Endothelial cell (in vitro differentiated cells): ENCODE results near the gene MAPKAPK3. TPM values are rescaled to one million over a fixed set of nuclear protein-coding genes. Genes with fewer than 3 reads are reported as not detected.

Source experiments
- DNase-seq: peaks from one replicate; pipeline ENCODE4 v3.0.0; 2021; ENCODE audit warnings: low spot score
- H3K27ac Mint-ChIP-seq: one replicate; pipeline ENCODE4 v1.8.0; 2021; ENCODE audit warnings: mixed read lengths, inconsistent platforms; ENCODE audit not compliant: unreplicated experiment
- H3K27me3 Mint-ChIP-seq: one replicate; pipeline ENCODE4 v1.8.0; 2021; ENCODE audit warnings: mild to moderate bottlenecking, moderate library complexity, mixed read lengths, inconsistent platforms; ENCODE audit not compliant: unreplicated experiment
- H3K36me3 Mint-ChIP-seq: one replicate; pipeline ENCODE4 v1.8.0; 2021; ENCODE audit warnings: mild to moderate bottlenecking, low read depth, mixed read lengths, inconsistent platforms; ENCODE audit not compliant: unreplicated experiment
- H3K4me1 Mint-ChIP-seq: one replicate; pipeline ENCODE4 v1.8.0; 2021; ENCODE audit warnings: mild to moderate bottlenecking, mixed read lengths, inconsistent platforms; ENCODE audit not compliant: unreplicated experiment
- H3K4me3 Mint-ChIP-seq: one replicate; pipeline ENCODE4 v1.8.0; 2021; ENCODE audit warnings: mild to moderate bottlenecking, mixed read lengths, inconsistent platforms; ENCODE audit not compliant: unreplicated experiment
- H3K9me3 Mint-ChIP-seq: one replicate; pipeline ENCODE4 v1.8.0; 2021; ENCODE audit warnings: mixed read lengths, inconsistent platforms; ENCODE audit not compliant: unreplicated experiment
- CTCF ChIP-seq: fragments of 200-600 bp; sonication (generic); IDR thresholded peaks from one replicate; pipeline ENCODE4 v1.5.0; 2021; ENCODE audit warnings: antibody characterized with exemption; ENCODE audit not compliant: unreplicated experiment
- total RNA-seq: library from RNA; stranded (reverse); fragmentation: NEBNext Ultra II Directional; extraction: Animal tissue kit (Norgen Biotek cat#: 25700); gene quantifications from one replicate; pipeline ENCODE4 v1.2.1, GENCODE V29; 2021; ENCODE audit not compliant: unreplicated experiment

Gene MAPKAPK3
- total RNA-seq, 1 donor from 2014 or later: 6.4 TPM

DNA sequence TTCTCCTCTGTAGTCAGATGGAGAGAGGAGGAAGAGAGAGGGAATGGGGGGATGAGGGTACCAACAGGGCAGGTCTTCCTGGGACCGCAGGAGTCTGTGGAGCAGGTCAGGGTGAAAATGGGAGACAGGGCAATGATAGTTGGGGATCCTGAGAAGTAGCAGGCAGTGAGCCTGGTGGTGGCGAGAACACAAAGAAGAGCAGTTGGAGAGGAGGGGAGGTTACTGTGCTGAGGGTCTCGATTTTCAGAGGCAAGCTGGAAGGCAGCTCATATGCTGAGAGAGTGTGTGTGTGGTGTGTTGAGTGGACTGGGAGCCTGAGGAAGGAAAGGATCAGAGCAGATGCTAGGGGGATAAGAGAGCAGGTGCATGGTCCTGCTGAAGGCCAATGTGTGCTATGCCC, 55.7 kb downstream of the MAPKAPK3 start:
- Mint-ChIP-seq H3K27me3 (peaks cover 10% of the 10 kb centered on the region), H3K36me3 (peaks cover 8% of the 10 kb centered on the region), H3K27ac (no peak overlapping the region), H3K9me3 (no peaks in the 10 kb centered on the region), H3K4me3 (no peak overlapping the region), H3K4me1 (peaks cover 7% of the 10 kb centered on the region)
- DNase-seq: no peak
- no peak for TF ChIP-seq CTCF

DNA sequence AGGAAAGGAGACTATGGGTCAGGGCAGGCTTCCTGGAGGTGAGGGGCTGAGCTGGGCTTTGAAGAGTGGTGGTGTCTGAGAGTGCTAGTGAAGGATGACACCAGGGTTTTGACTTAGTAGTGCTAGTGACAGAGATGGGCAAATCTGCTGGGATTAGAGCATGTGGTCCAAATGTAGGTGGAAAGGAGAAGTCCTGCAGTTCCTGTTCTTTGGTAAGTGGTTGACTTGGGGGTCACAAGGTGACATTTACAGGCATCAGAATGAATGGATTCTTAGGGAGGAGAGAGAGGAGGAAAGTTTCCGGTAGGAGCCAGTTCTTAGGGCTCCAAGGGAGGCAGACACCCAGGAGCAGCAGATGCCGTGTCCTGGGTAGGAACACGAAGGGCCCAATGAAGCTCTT, 57.0 kb downstream of the MAPKAPK3 start:
- peaks cover 7% of the 10 kb centered on the region for H3K4me1 Mint-ChIP-seq
- H3K27me3 Mint-ChIP-seq: peaks cover 10% of the 10 kb centered on the region
- no peak overlapping the region for H3K27ac Mint-ChIP-seq
- TF ChIP-seq CTCF: no peak
- H3K9me3 Mint-ChIP-seq: no peaks in the 10 kb centered on the region
- peaks cover 8% of the 10 kb centered on the region for H3K36me3 Mint-ChIP-seq
- peak overlapping the region; percentile 77 for H3K4me3 Mint-ChIP-seq
- DNase-seq: no peak

- H3K4me3 Mint-ChIP-seq: peak within 1 kb of the TSS; percentile 91
- peak; percentile 61 for DNase-seq
- H3K9me3 Mint-ChIP-seq: no peaks in the 10 kb centered on the region
- no peak within 1 kb of the TSS for H3K27ac Mint-ChIP-seq
- H3K36me3 Mint-ChIP-seq: peaks cover 8% of the 10 kb centered on the region
- peaks cover 10% of the 10 kb centered on the region for H3K27me3 Mint-ChIP-seq
- TF ChIP-seq CTCF: no peak
- peaks cover 7% of the 10 kb centered on the region for H3K4me1 Mint-ChIP-seq
Observed at GRCh38 chr3:50674349-50675178, 57.6 kb downstream of the MAPKAPK3 start, which contains the start of gene DOCK3. TSS of gene DOCK3 (plus strand) at chr3:50674927. CDS start at chr3:50675264, 337 bp downstream.

DNA sequence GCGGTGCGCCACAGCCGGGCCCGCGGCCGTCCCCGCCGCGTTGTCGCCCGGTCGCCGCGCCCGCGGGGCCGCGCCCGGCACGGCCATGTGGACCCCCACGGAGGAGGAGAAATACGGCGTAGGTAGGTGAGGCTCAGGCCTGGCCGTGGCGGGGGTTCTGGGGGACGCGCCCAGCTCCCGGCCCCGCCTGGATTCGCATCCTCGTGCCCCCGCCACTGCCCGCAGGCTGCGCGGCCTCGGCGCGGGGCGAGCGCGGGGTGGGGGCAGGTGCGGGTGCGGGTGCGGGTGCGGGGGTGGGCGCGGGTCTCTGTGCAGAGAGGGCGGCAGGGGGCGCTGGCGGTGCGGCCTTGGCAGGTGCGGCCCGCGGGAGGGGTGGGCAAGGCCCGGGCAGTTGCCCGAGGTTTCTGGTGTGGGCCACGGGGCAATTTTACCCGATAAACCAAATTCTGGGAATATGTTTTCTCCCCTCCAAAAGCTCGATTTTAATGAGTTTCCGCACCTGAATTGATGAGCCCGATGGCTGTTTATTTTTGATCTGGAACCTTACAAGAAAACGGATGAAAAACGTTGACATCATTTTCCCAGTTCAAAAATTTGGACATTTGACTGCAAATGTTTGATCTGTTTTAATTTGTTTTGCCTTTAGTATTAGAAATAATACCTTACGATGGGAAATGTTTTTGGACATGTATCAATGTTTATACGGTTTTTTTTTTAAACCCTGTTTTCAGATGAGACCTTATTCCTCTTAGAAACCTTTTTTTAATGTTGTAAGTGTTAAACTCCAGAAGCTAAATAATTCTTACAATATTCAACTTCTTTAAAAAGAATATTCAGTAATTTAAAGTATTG, 58.5 kb downstream of the MAPKAPK3 start:
- no peaks in the 10 kb centered on the region for H3K9me3 Mint-ChIP-seq
- TF ChIP-seq CTCF: peak; percentile 74
- peak; percentile 65 for DNase-seq
- peaks cover 8% of the 10 kb centered on the region for H3K36me3 Mint-ChIP-seq
- H3K27me3 Mint-ChIP-seq: peaks cover 10% of the 10 kb centered on the region
- peak overlapping the region; percentile 91 for H3K4me3 Mint-ChIP-seq
- no peak overlapping the region for H3K27ac Mint-ChIP-seq
- H3K4me1 Mint-ChIP-seq: peaks cover 7% of the 10 kb centered on the region
